HG02981 (cell line): Measurements from ENCODE around the gene FOXA2.
"Not testable (repeated sequence)": the region's sequence is repeated elsewhere in the genome, so short reads cannot be mapped to it uniquely, and the experiment has no call there.

Experiments used
- ATAC-seq: cut with Tn5 transposase; IDR thresholded peaks from one replicate; pipeline ENCODE4 v1.9.1; 2021; ENCODE audit warnings: mild to moderate bottlenecking, moderate library complexity; ENCODE audit not compliant: unreplicated experiment

The FOXA2 gene

GRCh38 chr20:22569353-22569752 is 15.0 kb downstream of the FOXA2 start:
- no peak for ATAC-seq

- no peak for ATAC-seq
These were observed 15.5 kb downstream of the FOXA2 start for GRCh38 chr20:22568872-22569344.

- no peak for ATAC-seq
These were observed 16.2 kb downstream of the FOXA2 start for GRCh38 chr20:22567944-22568871.

DNA sequence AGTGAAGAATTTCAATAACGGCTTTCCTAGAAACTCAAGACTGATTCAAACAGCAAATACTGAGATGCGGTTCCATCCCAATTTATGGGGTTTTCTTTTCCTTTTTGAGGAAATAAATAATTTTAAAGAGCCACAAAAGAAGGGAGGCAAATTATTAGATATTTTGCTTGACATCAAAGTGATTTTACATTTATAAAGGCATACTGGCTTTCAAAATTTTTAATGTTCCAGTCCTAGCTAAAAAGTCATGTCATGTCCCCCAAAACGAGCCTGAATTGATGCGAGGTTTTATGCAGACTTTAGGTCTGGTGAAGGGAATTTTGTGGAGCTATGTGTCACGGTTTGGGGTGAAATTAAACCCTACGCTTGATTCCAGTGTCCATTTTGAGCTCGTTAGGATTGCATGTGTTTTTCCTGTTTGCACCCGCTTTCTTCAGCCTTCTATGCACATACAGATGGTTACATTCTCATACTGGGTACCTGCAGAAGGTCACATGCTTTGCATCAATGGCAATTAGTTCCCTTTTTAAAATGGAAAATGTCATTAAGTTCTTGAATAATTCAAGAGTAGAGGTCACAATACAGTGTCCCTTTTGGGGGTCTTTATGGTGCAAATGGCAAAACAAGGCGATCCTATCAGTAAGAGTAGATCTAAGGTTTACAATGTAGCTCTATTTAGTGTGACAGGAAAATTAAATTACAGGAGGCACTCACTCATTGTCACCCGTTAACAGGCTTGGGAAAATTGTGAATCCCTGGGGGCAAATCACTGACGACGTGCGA is 17.3 kb downstream of the FOXA2 start:
- ATAC-seq: no peak

DNA sequence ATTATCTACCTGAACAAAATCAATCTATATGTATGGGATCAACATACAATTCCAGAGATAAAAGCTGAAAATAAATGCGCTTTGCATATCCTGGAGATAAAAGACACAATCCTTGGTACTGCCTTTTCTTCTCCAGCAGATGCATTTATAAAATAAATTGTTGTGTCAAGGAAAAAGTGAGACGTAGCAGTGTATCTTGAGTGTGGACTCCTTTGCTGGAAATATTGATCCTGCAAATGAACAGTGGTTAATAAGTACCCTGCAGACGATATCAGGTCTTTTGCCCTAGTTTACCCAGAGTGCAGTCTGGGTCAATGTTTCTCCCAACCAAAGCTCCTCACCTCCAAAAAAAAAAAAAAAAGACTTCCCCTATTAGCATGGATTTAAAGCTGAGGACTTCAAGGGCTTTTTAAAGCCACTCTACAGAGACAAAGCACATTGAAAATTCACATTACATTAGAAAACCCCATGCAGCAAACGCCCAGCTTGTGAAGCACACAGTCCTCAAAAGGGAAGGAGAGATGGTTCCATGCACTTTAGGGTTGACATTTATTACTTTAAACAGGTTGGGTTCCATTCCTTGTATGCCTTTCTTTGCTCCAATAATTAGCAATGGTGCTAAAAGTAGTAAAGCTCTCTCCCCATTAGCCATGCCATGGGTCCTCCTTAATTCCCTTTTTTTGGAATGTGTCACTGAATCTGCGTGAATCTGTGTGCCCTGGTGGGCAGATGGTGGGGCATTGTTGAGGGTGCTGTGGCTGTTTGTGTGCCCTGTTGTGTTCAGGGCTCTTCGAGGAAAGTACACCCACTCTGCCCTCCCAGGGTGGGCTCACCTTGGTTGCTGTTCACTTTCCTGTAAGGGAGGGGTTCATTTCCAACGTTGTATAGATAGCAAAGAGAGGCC is 21.1 kb downstream of the FOXA2 start:
- ATAC-seq: no peak

GRCh38 chr20:22562620-22563019 is 21.8 kb downstream of the FOXA2 start:
- no peak for ATAC-seq

DNA sequence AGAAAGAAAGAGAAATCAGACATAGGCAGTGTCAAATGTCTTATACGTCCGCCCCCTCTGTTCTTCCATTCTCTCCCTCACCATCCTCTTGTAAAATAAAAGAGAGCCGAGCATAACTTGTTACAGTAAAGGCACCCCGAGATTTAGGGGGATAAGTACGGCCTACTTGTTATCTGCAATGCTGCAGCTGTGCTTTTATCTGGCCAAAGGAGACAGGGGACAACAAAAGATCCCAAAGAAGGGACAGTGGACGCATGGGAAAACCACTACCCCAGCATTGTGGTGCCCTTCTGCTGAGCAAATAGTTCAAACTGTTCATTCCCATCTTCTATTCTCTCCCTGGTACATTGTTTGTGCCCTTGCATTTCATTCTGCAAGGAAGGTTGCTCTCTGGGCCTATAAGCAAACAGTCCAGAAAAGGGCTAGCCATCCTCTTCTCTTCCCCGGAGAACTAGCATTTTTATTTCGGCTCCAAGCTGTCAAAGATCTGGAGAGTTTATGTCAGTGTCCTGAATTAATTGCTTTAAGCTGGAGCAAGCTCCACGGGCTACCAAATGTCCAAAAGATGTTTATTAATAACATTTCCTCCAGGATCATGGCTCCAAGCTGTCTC is 22.3 kb downstream of the FOXA2 start:
- no peak for ATAC-seq

- no peak for ATAC-seq
These were observed 23.6 kb downstream of the FOXA2 start for GRCh38 chr20:22560817-22561216.

DNA sequence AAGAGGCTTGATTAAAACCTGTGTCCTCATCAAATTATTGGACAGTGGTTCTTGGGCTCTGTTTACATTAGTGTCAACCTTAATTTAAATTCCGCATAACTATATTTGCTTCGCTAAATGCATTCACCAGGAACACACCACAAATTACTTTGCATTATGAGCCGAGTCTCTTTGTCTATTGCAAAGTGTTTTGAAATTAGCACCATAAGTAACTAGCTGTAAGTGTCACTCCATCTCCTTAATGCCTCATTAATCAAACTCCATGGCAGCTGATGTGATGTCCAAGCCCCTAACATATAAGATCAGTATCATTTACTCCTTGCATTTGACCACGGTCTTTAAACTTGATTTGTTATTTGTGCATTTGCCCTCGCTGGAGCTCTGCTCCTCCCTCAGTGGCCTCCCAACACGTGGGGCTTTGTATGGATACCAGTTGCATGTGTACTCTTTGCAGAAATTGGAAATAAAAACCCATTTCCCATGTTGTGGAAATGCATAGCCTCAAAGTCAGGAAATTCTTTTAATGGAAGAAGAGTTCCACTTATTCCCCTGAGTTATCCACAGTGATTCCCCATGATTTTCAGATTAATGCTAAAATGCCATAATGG is 24.6 kb downstream of the FOXA2 start:
- ATAC-seq: no peak

GRCh38 chr20:22557403-22558276 is 26.7 kb downstream of the FOXA2 start:
- no peak for ATAC-seq

DNA sequence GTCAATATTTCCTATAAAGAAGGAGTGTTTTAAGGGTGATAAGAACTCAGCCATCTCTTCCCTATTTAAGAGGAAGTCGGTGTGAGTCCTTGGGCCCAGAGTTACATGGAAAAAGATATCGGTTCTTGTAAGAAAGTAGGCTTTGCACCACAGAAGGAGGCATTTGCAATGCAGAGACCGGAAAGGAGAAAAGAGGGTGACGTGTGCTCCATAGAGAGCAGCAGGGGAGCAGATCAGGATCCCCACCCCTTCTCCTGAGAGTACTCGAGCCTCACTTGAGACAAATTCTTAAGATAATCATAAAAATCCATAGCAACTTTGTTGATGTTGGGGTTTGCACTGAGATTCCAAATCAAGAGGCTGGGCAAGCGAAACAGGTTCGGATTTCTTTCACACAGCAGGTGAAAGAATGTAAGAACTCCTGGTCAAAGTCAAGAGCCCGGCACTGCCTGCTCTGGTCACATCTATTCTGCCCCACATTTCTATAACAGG is 27.8 kb downstream of the FOXA2 start:
- no peak for ATAC-seq

DNA sequence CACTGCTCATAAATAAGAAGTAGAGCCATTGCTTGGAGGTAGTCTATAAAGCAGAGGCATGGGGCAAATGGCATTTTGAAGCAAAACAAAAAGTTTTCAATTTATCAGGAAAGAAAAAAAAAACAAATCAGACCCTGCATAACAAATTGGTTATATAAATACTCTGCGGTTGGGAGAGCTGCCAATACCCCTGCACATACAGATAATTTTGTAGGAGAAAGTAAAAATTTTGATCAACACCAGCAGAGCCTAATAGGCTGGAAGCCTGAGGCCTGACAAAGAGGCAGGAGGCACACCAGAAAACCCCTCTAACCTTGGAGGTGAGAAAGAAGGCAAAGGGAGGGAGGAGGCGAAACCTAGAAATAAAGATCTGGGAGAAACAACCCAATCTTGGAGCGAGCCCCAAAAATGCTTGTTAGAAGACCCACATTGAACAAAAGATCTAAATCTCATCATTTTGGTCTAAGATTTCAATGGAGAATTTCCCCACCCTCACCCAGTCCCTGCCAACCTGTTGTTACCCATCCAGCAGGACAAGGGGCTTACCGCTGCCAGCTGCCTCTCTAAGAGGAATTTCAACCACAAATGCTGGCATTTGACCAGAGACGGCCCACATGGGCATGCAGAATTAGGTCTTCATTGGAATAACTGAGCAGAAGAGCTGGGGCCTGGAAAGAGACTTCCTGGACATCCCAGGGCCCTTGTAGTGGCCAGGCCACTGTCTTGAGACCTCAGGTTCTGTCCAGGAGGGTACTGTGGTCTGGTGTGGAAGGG is 28.4 kb downstream of the FOXA2 start:
- ATAC-seq: no peak

DNA sequence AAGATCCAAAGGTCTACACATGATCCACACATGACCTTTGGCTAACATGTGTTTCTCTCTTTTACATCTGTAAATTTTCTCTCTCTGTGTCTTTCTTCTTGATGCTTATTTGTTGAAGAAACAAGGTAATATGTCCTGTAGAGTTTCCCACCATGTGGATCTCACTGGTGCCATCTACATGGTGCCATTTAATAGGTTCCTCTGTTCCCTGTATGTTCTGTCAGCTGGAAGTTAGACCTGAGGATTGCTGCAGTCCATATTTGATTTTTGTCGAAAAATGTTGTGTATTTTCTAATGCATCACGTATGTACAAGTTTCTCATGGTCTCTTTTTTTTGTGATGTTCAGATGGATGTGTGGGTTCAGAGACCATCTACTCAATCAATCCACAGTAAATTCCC is 30.0 kb downstream of the FOXA2 start:
- no peak for ATAC-seq

DNA sequence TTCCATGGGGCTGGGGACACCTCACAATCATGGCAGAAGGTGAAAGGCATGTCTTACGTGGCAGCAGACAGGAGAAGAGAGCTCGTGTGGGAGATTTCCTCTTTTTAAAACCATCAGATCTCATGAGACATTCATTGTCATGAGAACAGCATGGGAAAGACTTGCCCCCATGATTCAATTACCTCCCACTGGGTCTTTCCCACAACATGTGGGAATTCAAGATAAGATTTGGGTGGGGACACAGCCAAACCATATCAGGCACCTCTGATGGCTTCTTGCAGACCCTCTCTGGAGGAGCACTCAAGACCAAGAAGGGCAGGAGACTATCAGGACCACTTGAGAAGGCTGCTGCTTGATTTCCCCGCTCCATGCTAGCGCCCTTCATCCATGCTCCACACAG is 33.9 kb downstream of the FOXA2 start:
- ATAC-seq: not testable (repeated sequence)

DNA sequence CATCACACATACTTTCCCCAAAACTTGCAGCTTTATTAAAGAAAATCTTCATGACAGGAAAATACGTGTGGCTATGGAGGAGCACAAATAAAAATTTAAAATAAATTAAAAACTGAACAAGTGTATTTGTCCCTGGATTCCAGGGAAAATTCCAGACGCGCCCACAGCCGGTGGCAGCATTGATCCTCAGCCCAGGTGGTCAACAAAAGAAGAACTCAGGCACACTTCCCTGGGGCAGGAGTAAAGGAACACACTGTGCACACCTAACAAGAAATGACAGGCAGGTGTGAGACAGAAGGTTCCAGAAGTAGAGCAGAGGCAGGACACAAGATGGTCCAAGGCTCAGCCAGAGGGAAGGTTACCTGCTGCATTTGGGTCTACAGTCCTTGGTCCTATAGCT is 36.3 kb downstream of the FOXA2 start:
- no peak for ATAC-seq

DNA sequence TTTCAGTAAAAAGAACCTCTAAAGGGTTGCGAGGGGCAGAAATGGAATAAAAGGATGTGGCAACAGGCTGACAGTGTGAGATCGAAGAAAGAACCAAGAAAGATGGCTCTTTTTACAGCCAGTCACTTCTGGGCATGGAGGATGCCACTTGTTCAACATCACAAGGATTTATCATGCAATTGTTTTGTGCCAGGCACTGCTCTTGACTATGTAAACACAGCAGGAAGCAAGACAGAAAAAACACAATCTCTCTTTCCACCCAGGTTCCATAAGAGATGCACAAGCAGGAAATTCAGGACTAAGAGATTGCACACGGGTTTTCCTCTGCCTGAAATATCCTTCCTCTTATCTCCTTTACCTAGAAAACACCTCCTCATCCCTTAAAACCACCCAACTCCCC is 38.0 kb downstream of the FOXA2 start:
- ATAC-seq: no peak

DNA sequence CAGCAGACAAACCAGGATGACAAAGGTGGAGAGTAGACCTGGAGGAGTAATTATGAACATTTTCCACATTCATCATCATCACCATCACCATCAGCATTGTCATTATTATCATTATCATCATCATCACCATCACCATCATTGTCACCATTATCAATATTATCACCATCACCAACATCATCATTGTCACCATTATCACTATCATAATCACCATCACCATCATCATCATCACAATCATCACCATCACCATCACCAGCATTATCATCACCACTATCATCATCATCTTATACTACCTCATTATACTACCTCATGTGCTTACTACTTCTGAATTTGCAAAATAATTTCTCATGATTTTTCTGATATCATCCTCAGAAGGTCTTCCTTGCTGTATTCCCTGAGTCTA is 39.3 kb downstream of the FOXA2 start:
- ATAC-seq: no peak

GRCh38 chr20:22544462-22544861 is 39.9 kb downstream of the FOXA2 start:
- ATAC-seq: no peak
